Inferior parietal cortex (tissue), 1 donor: ENCODE results near the gene TMEM269.
"Not testable (repeated sequence)": the region's sequence is repeated elsewhere in the genome, so short reads cannot be mapped to it uniquely, and the experiment has no call there.

ENCODE experiments used
- DNase-seq: peaks from one replicate; pipeline ENCODE4 v3.0.0-alpha.2; 2016; ENCODE audit errors: extremely low spot score

Gene TMEM269

DNA sequence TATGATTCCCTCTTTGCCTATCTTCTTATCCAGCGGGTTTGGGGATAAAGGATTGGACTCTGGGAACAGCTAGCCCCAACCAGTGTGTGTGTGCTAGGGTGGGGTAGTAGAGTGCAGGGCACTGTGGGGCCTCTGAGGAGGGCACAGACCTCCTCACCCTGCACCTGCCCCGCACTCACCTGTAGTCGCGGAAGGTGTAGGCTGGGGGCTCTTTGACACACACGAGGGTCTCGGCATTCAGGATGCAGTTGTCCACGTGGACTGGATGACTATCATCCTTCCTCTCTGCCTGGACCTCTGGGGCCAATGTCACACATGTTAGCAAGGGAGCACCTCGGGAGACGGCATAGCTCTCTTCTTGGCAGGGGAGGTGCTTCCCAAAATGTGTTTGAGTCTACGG, 36.8 kb upstream of the TMEM269 start:
- DNase-seq: no peak

DNA sequence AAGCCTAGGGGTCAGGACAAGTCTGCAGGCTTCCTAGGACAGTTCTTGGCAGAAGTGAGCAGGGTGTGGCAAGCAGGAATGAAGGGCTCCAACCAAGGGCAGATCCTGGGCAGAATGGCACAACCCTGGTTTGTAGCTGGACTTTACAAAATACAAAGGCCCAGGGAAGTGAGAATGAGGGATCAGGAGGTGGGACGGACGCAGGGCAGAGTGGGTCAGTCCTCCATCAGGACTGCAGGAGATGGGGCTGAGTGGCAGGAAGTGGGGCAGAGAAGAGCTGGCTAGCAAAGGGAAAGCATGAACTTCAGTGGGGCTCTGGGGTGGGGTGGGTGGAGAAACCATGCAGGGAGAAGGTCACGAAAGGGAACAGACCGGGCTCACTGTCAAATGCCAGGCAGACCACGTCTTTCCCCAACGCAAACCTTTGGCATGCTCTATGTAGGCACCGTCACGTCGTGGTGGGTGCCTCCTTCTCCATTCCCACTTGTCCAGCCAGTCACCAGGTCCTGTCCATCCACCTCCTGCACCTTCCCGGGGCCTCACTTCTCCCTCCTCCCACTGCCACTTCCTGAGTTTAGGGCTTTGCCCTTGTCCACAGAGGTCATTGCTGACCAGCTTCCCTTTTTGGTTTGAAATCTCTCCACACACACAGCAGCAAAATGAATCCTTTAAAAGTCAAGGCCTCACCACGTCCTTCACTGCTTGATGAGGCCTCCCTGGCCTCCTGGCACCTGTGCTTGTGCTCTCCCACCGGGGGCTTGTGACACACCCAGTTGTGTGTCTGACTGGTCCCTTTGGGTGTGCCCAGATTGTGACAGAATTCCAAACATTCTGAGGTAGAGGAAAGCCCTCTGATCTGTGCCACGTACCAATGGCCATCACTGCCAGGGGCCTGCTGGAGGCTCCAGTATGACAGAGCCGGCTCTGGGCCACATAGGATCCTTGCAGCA, 36.1 kb upstream of the TMEM269 start:
- no peak for DNase-seq

DNA sequence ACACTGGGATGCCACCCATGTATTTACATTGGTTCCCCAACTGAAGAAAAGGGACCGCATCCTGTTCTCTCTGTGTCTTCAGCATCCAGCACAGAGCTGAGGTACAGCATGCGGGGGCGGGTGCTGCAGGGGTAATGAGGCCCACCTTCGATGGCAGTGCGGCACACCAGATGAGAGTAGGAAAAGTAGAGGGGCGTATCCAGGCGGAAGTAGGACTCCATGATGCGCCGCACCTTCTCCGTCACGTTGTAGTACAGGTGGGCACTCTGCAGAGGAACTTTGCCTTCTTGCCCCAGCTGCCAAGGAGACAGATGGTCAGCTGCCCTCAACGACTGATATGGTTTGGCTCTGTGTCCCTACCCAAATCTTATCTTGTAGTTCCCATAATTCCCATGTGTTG, 34.8 kb upstream of the TMEM269 start:
- DNase-seq: no peak

DNA sequence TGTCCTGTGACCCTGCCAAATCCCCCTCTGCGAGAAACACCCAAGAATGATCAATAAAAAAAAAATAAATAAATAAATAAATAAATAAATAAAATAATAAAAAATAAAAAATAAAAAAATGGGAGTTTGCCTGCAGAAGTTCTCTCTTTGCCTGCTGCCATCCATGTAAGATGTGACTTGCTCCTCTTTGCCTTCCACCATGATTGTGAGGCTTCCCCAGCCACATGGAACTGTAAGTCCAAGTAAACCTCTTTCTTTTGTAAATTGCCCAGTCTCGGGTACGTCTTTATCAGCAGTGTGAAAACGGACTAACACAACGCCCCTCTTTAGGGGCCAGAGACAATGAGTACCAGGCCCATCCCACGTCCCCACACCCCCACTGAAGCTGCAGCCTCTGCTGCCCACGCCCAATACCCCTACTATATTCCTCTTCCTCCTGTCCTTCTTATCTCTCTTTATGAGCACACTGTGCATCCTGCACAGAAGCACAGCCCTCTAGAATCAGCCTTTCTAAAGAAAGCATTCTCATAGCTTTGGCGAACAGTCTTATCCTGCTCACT, 33.2 kb upstream of the TMEM269 start:
- not testable (repeated sequence) for DNase-seq

DNA sequence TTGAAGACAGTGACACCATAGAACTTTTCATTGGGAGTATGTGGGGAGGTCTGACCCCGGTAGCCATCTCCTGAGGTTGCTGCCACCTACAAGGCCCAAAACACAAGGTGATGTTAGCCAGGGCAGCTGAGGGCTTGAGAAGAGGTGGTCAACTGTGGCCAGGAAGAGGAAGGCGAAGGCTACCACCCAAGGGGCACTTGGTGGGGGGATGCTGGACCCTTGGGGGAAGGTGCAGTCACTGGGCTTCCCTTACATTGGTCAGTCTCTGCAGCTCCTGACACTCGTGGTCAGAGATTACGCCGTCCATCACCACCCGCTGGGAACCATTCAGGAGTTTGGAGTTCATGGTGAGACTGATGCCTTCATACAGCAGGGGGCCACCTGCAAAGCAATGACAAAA, 32.5 kb upstream of the TMEM269 start:
- no peak for DNase-seq

DNA sequence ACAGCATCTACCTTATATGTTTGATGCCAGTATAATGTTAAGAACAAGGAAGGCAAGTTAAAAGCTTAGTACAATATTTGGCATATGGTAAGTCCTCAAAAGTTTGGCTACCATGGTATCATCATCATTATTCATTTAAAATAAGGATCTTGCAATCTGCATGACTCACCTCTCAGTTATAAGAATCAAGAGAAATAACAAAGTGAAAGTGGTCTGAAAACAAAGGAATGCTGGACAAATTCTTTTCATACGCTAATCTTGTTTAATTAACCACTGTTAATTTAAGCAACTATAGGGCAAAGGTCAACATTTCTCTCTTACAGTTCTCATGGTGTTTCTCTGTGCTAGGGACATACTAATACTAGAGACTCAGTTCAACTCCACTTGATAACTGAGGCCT, 31.7 kb upstream of the TMEM269 start:
- DNase-seq: no peak

- DNase-seq: peak; percentile 67
Measured at GRCh38 chr1:42756956-42757891, 27.6 kb upstream of the TMEM269 start.

DNA sequence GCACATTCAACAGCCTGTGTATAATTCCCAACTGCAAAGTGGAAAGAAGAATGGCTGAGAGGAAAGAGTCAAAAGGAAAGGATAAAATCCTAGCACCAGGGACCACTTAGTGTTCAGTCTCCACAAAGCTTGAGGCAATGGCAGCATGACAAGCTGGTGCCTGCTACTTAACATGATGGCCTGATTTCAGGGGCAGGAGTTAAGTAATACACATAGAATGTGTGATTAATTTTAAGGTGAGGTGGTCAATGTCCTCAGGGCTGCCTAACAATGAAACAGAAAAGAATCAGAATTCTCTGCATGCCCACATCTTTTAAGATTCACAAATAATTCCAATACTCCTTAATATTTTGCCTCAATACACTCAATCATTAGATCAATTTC, 26.9 kb upstream of the TMEM269 start:
- DNase-seq: no peak

DNA sequence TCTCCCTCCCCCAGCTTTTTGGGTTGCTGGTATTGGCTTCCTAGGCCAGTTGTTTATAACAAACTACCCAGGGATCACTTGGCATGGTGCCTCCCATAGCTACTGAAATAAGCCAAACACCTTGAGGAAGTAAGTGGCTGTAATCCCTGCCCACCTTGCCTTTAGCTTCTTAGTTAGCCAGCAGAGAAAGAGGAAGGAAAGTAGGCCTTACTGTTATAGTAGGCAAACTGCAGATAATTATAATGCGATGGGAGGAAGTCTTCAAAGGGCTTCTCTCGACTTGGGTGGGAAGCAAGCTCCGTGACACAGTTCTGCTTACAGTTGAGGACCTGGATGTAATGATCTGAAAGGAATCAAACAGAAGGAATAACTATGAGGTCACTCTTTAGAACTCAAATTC, 26.1 kb upstream of the TMEM269 start:
- no peak for DNase-seq

GRCh38 chr1:42759114-42759513, 25.7 kb upstream of the TMEM269 start:
- DNase-seq: no peak

DNA sequence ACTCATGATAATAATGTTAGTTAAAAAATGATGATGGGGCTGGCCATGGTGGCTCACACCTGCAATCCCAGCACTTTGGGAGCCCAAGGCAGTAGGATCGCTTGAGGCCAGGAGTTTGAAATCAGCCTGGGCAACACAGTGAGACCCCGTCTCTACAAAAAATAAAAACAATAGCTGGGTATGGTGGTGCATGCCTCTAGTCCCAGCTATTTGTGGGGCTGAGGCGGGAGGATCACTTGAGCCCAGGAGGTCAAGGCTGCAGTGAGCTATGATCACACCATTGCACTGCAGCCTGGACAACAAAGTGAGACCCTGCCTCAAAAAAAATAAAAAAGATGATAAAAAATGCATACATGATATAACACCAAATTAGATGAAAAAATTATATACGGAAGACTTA, 23.2 kb upstream of the TMEM269 start:
- no peak for DNase-seq

DNA sequence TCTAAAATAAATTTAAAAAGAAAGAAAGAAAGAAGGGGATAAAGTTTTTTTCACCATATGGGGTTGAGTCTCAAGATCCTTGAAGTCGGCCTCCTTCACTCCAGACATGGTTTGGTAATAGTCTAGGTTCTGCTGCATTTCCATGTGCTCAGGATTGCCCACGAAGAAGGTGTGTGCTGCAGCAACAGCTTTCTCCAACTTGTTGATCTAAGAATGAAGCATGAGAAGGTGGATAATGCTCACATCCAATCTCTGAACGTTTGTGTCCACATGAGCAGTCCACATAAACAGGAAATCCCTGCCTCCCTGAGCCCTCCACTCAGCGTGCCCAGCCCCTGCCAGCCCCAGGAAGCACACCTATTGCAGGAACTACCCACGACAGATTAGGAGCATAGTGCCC, 22.5 kb upstream of the TMEM269 start:
- no peak for DNase-seq

GRCh38 chr1:42765269-42765668, 19.5 kb upstream of the TMEM269 start:
- DNase-seq: no peak

GRCh38 chr1:42765832-42766740, 18.7 kb upstream of the TMEM269 start:
- peak; percentile 49 for DNase-seq

DNA sequence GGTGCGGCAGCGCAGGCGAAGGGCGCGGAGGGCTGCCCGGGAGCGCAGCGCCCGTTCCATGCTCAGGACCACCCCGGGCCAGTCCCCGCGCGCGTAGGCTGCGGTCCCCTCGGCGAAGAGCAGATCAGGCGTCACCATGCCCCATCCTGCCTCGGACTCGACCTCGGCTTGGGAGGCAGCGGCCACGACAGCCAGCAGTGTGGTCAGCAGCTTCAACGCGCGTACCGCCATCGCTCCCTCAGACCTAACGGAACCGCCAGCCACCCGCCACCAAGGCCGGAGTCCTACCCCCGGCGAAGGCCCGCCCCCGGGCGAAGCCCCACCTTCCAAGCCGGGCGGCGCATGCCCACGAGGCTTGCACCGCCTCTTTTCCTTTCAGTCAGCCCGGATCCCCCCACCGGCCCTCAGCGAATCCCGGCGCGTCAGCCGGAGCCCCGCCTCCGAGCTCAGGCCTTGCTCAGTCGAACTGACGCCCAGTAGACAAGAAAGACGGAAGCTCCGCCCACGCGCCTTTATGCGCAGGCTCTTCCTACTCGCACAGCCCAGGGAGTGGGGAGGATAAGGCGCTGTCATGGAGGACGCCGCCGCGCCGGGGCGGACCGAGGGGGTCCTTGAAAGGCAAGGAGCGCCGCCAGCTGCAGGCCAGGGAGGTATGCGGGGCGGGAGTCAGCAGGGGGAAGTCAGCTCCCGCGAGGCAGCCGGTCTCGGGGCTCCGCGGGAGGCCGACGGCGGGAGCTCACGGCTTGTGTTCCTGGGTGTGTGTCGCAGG, 17.9 kb upstream of the TMEM269 start, which contains the start of the genes C1orf50 and P3H1:
C1orf50 (plus strand) TSS at position 509 of the 769 bp plus-strand sequence; CDS start at position 572, 63 bp downstream.
P3H1 (minus strand) TSS at position 288 of the 769 bp plus-strand sequence; CDS start at position 231, 57 bp downstream.
- DNase-seq: peak; percentile 100

DNA sequence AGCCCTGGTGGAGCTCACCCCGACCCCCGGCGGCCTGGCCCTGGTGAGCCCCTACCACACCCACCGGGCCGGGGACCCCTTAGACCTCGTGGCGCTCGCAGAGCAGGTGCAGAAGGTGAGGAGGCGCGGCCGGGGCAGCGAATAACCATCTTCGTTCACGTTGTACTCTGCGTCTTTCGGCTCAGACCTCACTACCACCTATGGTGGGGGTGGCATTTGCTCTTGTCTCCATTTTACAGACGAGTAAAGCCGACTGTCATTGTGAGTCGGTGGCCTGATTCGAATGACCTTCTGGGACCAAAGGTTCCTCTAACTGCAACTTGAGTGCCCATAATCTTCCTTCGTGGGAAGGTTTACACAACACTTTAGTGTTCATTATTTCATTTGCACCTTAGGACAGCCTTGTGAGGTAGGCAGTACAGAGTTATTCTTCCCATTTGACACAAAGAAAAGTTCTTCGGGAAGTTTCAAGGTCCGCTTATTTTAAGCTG, 17.2 kb upstream of the TMEM269 start:
- peak; percentile 32 for DNase-seq

DNA sequence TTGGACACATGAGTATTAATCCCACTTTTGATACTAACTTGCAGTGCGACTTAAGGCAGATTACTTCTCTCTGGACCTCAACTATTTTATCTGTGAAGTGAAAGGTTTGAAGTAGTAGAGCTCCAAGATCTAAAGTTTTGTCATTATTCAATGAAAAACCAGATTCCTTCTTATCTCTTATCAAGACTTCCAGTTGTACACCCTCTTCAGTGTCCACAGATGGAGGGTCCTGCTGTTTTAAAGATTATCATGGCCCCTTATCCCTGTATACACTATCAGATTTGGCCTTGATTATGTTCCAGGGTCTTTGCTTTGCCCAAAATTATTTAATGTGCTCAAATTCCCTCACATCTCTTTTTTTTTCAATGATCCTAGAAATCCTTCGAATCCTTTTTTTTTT, 16.6 kb upstream of the TMEM269 start:
- no peak for DNase-seq

- DNase-seq: no peak
Measured at GRCh38 chr1:42769811-42770210, 15.0 kb upstream of the TMEM269 start.

DNA sequence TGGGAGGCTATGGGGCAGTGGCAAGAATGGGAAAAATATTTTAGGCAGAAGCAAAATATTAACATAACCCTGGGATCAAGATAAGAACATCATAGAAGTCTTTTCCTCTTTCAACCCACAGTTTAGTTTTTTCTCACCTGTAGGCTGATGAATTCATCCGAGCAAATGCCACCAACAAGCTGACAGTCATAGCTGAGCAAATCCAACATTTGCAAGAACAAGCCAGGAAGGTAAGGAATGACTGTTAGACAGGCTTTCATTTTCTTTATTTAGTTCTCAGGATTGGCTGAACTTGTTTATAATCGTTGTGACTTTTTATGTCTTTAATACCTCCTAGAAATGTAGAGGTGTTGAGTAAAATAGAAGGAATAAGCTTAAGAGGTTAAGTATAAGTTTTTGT, 11.4 kb upstream of the TMEM269 start:
- DNase-seq: no peak

GRCh38 chr1:42774928-42775526, 9.8 kb upstream of the TMEM269 start:
- DNase-seq: no peak
